GM18520 (cell line): Measurements from ENCODE around the gene HSD3B7.
A peak's percentile ranks its signal among the peaks of the same experiment; 100 is the strongest.
"Not testable (repeated sequence)": the region's sequence is repeated elsewhere in the genome, so short reads cannot be mapped to it uniquely, and the experiment has no call there.

Experiments
- ATAC-seq: cut with Tn5 transposase; IDR thresholded peaks from one replicate; pipeline ENCODE4 v1.9.1; 2021; ENCODE audit not compliant: unreplicated experiment

Gene HSD3B7

DNA sequence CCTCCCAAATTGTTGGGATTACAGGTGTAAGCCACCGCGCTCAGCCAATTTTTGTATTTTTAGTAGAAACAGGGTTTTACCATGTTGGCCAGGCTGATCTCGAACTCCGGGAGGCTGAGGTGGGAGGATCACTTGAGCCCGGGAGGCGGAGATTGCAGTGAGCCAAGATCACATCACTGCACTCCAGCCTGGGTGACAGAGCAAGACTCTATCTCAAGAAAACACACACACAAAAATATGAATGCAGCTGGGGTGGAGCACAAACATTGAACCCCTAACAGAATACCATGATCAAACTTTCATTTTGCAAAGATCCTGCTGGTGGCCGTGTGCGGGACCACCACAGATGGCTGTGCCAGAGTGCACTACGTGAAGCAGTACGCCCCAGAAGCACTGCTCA, 32.7 kb downstream of the HSD3B7 start:
- not testable (repeated sequence) for ATAC-seq

DNA sequence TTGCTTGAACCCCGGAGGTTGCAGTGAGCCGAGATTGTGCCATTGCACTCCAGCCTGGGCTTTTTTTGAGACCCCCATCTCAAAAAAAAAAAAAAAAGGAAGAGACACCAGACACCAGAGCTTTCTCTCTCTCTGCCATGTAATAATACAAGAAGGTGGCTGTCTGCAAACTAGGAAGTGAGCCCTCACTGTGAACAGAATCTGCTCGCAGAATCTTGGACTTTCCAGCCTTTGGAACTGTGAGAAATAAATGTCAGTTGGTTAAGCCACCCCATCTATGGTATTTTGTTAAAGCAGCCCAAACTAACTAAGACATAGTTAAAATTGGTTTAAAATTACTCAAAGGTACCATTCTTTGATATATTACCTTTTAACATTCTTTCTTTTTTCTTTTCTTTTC, 35.5 kb downstream of the HSD3B7 start:
- no peak for ATAC-seq

GRCh38 chr16:31022544-31023251, 37.7 kb downstream of the HSD3B7 start:
- ATAC-seq: no peak

DNA sequence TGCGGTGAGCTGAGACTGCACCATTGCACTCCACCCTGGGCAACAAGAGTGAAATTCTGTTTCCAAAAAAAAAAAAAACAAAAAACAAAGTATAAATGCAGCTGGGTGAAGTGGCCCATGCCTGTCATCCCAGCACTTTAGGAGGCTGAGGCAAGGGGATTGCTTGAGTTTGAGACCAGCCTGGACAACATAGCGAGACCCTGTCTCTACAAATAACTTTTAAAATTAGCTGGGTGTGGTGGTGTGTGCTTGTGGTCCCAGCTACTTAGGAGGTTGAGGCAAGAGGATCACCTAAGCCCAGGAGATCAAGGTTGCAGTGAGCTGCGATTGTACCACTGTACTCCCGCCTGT, 38.2 kb downstream of the HSD3B7 start:
- ATAC-seq: no peak

DNA sequence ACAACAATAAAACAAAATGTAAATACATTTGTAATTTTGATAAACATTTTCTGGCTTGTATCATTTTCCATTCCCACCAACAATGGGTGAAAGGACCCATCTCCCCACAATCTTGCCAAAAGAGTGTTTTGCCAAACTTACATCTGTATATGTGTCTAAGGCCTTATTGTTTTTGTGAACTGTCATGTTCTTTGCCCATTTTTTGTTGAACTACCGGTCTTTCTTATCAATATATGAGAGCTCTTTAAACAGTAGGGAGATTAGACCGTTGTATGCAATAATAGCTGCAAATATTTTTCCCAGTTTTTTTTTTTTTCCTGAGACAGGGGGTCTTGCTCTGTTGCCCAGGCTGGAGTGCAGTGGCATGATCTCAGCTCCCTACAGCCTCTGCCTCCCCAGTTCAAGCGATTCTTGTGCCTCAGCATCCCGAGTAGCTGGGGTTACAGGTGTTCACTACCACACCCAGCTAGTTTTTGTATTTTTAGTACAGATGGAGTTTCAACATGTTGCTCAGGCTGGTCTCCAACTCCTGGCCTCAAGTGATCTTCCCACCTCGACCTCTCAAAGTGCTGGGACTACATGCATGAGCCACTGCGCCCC, 38.7 kb downstream of the HSD3B7 start:
- ATAC-seq: no peak

DNA sequence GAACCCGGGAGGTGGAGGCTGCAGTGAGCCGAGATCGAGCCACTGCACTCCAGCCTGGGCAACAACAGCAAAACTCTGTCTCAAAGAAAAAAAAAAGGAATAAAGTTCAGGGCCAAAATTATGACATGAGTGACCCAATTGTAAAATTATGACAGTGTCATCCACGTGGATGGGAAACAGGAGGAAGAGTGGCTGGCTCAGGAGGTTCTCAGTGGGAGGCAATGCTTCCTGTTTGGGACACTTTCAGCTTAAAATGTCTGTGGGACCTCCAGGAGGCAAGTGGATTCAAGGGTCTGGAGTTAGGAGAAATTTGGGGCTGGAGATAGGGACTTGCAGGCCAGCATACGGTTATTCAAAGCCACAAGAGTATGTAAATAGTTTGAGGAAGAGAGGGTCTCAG, 40.3 kb downstream of the HSD3B7 start:
- ATAC-seq: no peak

GRCh38 chr16:31029272-31029671, 44.3 kb downstream of the HSD3B7 start:
- ATAC-seq: no peak

- ATAC-seq: no peak
These were observed 46.3 kb downstream of the HSD3B7 start for GRCh38 chr16:31031276-31031675.

DNA sequence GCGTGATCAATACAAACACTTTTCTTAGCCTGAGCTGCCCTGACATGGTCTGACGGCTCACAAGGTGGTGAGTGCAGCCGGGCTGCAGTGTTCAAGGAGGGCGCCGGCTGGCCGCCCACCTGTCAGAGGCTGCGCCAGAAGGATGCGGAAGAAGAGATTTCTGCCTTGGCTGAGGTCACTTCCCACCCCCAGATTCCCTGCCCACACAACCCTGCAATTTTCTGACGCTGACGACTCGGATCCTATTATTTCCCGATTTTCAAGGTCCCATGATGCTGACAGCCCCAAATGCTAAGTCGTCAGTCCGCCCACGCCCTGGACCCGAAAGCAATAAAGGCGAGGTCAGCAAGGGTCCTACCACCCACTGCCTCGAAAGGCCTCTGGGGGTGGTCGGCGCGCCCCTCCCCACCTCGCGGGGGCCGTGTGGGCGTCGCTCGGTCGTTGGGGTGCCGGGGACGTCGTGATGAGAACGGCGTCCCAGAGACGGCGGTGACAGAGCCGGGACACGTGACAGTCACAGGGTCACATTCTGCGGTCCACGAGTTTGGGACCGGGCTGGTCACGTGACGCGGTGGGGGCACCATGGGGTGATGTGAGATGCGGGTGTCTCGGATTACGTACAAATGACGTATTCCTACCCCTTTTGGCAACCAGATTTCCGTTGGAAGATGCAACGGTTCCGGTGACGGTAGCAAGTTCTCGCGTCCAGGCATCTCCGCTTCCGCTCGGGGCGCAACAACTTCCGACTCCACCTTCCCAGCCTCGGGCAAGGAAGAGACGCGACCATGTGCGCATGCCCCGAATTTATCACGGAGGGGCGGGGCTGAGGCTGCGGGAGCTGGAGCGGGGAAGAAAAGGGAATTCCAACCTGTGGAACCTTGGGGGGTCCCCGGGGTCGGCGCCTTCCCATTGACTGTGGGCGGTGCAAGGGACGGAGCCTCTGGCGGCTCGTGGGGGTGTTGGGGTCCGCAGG, 48.0 kb downstream of the HSD3B7 start, which contains the start of gene STX4:
TSS of gene STX4 (plus strand) at position 823 of the 973 bp plus-strand sequence. CDS start 248 bp downstream, outside the sequence.
- peak; percentile 76 for ATAC-seq

DNA sequence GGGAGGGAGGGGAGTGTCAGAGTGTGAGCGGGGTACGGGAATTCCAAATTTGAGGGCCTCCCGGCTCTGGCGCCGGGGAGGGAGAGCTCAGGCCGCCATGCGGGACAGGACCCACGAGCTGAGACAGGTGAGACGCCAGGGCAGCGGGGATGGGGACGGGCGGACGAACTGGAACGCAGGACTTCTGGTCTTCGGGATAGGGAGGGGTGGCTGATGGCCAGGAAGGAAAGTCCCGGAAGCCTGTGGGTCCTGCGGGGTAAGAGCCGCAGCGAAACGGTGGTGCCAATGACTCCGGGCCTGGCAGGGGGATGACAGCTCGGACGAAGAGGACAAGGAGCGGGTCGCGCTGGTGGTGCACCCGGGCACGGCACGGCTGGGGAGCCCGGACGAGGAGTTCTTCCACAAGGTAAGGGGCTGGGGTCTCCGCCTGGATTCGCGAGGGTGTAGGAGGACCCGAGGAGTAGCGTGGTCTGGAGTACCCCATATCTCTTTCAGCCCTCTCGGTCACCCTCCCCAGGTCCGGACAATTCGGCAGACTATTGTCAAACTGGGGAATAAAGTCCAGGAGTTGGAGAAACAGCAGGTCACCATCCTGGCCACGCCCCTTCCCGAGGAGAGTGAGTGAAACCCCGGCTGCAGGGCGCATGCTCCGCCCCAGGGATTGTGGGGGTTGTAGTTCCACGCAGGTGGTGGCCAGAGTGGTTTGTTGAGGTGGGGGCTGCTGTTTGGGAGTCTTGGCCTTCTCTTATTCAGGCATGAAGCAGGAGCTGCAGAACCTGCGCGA, 48.9 kb downstream of the HSD3B7 start:
- ATAC-seq: peak; percentile 38

GRCh38 chr16:31036691-31037090, 51.7 kb downstream of the HSD3B7 start:
- no peak for ATAC-seq
